HUES48 (cell line): ENCODE measurements around the gene RUNX2.
"Not testable (repeated sequence)": the region's sequence is repeated elsewhere in the genome, so short reads cannot be mapped to it uniquely, and the experiment has no call there.

Experiments
- H3K27ac ChIP-seq: one replicate; pipeline ENCODE4 v1.7.0; 2013; ENCODE audit warnings: low read depth, low read length, inconsistent platforms
- H3K27me3 ChIP-seq: 2 replicates; pipeline ENCODE4 v1.6.1; 2013; ENCODE audit warnings: mild to moderate bottlenecking, low read length; ENCODE audit not compliant: control insufficient read depth, insufficient read depth
- H3K36me3 ChIP-seq: 2 replicates; pipeline ENCODE4 v1.6.1; 2013; ENCODE audit warnings: low read length; ENCODE audit not compliant: control insufficient read depth, insufficient read depth
- H3K4me1 ChIP-seq: 2 replicates; pipeline ENCODE4 v1.6.1; 2013; ENCODE audit warnings: mild to moderate bottlenecking, low read length; ENCODE audit not compliant: control insufficient read depth, insufficient read depth
- H3K4me3 ChIP-seq: 2 replicates; pipeline ENCODE4 v1.5.1; 2013; ENCODE audit warnings: mild to moderate bottlenecking, low read depth, low read length
- H3K9ac ChIP-seq: 2 replicates; pipeline ENCODE4 v1.6.1; 2013; ENCODE audit warnings: mild to moderate bottlenecking, low read depth, low read length, moderate library complexity
- H3K9me3 ChIP-seq: 2 replicates; pipeline ENCODE4 v1.6.1; 2013; ENCODE audit warnings: low read length; ENCODE audit not compliant: control insufficient read depth, insufficient read depth

RUNX2 gene

DNA sequence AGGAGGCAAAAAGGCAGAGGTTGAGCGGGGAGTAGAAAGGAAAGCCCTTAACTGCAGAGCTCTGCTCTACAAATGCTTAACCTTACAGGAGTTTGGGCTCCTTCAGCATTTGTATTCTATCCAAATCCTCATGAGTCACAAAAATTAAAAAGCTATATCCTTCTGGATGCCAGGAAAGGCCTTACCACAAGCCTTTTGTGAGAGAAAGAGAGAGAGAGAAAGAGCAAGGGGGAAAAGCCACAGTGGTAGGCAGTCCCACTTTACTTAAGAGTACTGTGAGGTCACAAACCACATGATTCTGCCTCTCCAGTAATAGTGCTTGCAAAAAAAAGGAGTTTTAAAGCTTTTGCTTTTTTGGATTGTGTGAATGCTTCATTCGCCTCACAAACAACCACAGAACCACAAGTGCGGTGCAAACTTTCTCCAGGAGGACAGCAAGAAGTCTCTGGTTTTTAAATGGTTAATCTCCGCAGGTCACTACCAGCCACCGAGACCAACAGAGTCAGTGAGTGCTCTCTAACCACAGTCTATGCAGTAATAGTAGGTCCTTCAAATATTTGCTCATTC lies at the start of gene RUNX2:
TSS of gene RUNX2 (plus strand) at position 375 of the 567 bp plus-strand sequence. CDS start 397 bp downstream, outside the sequence.
- no peak within 1 kb of the TSS for H3K4me3 ChIP-seq
- H3K27ac ChIP-seq = no peak within 1 kb of the TSS

DNA sequence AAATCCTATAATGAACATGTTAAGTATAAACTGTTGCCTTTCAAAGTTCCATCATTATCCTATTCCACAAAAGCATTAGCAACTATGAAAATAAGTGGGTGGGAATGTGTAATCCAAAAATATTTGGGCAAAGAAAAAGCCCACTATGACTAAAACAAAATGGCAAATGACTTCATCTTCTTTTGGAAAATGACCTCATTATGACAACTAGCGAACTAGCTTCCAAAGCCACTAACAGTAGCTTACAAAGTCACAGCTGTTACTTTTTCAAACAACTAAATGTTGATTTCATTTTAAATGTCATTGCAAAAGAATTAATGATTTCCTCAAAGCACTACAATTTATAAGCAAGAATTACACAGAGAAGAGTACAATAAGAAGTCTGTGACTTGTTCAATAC lies 49.8 kb upstream of the RUNX2 start:
- Histone ChIP-seq H3K4me3 (no peak overlapping the region), H3K4me1 (peaks cover 5% of the 10 kb centered on the region; the same call in 1 of the 2 replicates), H3K27ac (no peak overlapping the region), H3K9me3 (peaks cover 29% of the 10 kb centered on the region), H3K27me3 (no peaks in the 10 kb centered on the region), H3K9ac (no peak overlapping the region), H3K36me3 (no peaks in the 10 kb centered on the region)

More for the DNA sequence above, at the start of gene RUNX2:
- Histone ChIP-seq H3K27me3 (no peaks in the 10 kb centered on the region), H3K4me1 (peaks cover 31% of the 10 kb centered on the region), H3K9ac (no peak within 1 kb of the TSS), H3K9me3 (no peaks in the 10 kb centered on the region), H3K36me3 (no peaks in the 10 kb centered on the region)

DNA sequence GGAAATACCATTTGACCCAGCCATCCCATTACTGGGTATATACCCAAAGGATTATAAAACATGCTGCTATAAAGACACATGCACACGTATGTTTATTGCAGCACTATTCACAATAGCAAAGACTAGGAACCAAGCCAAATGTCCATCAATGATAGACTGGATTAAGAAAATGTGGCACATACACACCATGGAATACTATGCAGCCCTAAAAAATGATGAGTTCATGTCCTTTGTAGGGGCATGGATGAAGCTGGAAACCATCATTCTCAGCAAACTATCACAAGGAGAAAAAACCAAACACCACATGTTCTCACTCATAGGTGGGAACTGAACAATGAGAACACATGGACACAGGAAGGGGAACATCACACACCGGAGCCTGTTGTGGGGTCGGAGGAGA lies 41.4 kb upstream of the RUNX2 start:
- H3K36me3 ChIP-seq, H3K9ac ChIP-seq, H3K4me3 ChIP-seq, H3K4me1 ChIP-seq, H3K27me3 ChIP-seq, H3K9me3 ChIP-seq, H3K27ac ChIP-seq: not testable (repeated sequence)

DNA sequence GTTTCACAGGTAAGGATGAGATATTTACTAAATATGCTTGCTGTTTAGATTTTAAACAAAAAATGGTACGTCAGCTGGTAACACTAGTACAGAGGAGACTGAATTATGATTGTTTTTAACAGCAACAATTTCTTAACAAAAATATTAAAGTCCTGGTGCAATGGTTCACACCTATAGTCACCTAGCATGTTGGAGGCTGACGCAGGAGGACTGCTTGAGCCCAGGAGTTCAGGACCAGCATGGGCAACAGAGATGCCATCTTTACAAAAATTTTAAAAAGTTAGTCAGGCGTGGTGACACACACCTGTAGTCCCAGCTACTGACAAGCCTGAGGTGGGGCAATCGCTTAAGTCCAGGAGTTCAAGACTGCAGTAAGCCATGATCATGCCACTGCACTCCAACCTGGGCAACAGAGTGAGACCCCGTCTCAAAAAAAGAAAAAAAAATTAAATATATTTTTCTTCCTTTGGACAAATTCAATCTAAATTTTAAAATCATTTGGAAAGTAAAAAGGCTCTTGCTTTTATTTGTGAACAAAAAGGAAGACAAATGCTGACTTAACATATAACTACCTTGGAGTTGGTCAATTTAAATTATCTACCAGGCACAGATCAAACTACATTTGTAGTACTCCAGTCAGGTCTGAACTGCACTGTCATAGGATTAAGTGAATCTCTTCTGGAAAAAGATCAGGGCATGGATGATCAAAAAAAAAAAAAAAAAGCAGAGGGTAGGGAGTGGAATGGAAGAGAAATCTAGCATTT lies 38.2 kb upstream of the RUNX2 start:
- H3K9me3 ChIP-seq = no peaks in the 10 kb centered on the region
- H3K4me3 ChIP-seq = no peak overlapping the region
- peaks cover 9% of the 10 kb centered on the region; the same call in 1 of the 2 replicates for H3K4me1 ChIP-seq
- no peak overlapping the region for H3K27ac ChIP-seq
- no peaks in the 10 kb centered on the region for H3K36me3 ChIP-seq
- no peaks in the 10 kb centered on the region for H3K27me3 ChIP-seq
- no peak overlapping the region for H3K9ac ChIP-seq

DNA sequence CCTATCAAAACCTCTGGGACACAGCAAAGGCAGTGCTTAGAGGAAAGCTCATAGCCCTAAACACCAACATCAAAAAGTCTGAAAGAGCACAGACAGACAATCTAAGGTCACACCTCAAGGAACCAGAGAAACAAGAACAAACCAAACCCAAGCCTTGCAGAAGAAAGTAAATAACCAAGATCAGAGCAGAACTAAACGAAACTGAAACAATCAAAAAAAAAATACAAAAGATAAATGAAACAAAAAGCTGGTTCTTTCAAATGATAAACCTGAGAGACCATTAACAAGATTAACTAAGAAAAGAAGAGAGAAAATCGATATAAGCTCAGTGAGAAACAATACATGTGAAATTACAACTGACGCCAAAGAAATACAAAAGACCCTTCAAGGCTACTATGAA lies 34.8 kb upstream of the RUNX2 start:
- H3K9me3 ChIP-seq = no peaks in the 10 kb centered on the region
- H3K4me1 ChIP-seq = peaks cover 9% of the 10 kb centered on the region; the same call in 1 of the 2 replicates
- H3K27me3 ChIP-seq = no peaks in the 10 kb centered on the region
- H3K9ac ChIP-seq = no peak overlapping the region
- no peak overlapping the region for H3K4me3 ChIP-seq
- no peaks in the 10 kb centered on the region for H3K36me3 ChIP-seq
- H3K27ac ChIP-seq = no peak overlapping the region

DNA sequence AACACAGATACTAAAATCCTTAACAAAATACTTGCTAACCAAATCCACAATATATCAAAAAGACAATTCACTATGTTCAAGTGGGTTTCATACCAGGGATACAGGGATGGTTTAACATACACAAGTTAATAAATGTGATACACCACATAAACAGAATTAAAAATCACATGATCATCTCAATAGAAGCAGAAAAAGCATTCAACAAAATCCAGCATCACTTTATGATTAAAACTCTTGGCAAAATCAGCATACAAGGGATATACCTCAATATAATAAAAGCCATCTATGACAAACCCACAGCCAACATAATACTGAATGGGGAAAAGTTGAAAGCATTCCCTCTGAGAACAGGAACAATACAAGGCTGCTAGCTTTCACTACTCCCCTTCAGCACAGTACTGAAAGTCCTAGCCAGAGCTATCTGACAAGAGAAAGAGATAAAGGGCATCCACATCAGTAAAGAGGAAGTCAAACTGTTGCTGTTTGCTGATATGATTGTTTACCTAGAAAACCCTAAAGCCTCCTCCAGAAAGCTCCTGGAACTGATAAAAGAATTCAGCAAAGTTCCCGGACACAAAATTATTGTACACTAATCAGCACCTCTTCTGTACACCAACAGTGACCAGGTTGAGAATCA lies 33.9 kb upstream of the RUNX2 start:
- H3K9me3 ChIP-seq, H3K4me3 ChIP-seq, H3K9ac ChIP-seq, H3K36me3 ChIP-seq, H3K27ac ChIP-seq, H3K4me1 ChIP-seq, H3K27me3 ChIP-seq: not testable (repeated sequence)

DNA sequence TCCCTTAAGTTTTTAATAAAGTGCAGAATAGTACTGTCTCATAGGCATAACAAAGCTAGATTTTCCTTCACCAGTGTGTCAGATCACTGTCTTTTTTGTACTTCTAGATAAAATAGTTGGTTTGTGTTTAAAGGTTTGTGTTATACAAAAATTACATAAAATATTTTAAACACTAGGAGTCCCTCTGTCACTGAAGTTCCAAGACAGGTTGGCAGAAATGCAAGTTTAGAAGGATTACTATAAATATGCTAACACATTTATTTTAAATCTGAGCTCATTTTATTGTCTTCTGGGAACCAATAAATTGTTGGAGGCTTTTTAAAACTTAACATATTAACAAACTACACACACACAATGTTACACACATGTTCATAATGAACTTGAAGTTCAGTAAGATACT lies 30.8 kb upstream of the RUNX2 start:
- Histone ChIP-seq H3K4me3 (no peak overlapping the region), H3K9ac (no peak overlapping the region), H3K9me3 (no peaks in the 10 kb centered on the region), H3K27me3 (no peaks in the 10 kb centered on the region), H3K4me1 (peaks cover 9% of the 10 kb centered on the region; the same call in 1 of the 2 replicates), H3K36me3 (no peaks in the 10 kb centered on the region), H3K27ac (no peak overlapping the region)

DNA sequence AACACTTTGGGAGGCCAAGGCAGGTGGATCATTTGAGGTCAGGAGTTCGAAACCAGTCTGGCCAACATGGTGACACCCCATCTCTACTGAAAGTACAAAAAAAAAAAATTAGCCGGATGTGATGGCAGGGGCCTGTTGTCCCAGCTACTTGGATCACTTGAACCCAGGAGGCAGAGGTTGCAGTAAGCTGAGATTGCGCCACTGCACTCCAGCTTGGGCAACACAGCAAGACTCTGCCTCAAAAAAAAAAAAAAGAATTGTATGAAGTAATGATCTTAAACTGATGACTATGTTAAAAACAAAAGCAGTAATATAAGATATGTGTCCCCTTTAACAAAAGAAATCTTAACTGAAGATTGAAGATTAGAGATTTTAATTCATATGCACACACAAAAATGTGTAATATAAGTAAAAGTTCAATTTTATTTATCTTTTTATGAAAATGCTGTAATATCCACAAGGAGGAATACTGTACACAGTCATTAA lies 29.0 kb upstream of the RUNX2 start:
- Histone ChIP-seq H3K36me3 (no peaks in the 10 kb centered on the region), H3K9ac (no peak overlapping the region), H3K4me3 (no peak overlapping the region)

DNA sequence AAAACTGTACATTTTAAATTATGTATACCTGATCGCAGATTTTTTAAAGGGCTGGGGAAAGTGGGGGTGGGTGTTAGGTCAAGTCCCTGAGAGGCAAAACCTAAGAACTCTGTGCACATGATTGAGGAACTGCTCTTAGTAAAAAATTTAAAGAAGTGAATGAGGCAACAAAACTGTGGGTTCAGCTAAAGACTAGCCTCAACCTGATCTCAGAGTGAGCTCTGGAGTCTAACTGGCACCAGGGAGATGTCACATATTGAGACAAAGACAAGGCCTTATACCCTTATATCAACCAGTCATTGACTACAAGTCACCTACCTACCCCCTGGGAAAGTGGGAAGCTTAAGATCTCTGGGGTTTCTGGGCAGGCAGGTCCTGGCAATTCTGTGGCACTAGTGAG lies 27.4 kb upstream of the RUNX2 start:
- H3K4me1 ChIP-seq = no peaks in the 10 kb centered on the region
- H3K9ac ChIP-seq = no peak overlapping the region
- no peak overlapping the region for H3K4me3 ChIP-seq
- 0 out of 2 replicates have a peak, but pooled peaks cover 2% of the 10 kb centered on the region for H3K9me3 ChIP-seq
- H3K27me3 ChIP-seq = no peaks in the 10 kb centered on the region
- no peak overlapping the region for H3K27ac ChIP-seq
- no peaks in the 10 kb centered on the region for H3K36me3 ChIP-seq

More for the DNA sequence above, 29.0 kb upstream of the RUNX2 start:
- no peaks in the 10 kb centered on the region for H3K4me1 ChIP-seq
- no peaks in the 10 kb centered on the region for H3K9me3 ChIP-seq
- H3K27ac ChIP-seq = no peak overlapping the region
- H3K27me3 ChIP-seq = no peaks in the 10 kb centered on the region

DNA sequence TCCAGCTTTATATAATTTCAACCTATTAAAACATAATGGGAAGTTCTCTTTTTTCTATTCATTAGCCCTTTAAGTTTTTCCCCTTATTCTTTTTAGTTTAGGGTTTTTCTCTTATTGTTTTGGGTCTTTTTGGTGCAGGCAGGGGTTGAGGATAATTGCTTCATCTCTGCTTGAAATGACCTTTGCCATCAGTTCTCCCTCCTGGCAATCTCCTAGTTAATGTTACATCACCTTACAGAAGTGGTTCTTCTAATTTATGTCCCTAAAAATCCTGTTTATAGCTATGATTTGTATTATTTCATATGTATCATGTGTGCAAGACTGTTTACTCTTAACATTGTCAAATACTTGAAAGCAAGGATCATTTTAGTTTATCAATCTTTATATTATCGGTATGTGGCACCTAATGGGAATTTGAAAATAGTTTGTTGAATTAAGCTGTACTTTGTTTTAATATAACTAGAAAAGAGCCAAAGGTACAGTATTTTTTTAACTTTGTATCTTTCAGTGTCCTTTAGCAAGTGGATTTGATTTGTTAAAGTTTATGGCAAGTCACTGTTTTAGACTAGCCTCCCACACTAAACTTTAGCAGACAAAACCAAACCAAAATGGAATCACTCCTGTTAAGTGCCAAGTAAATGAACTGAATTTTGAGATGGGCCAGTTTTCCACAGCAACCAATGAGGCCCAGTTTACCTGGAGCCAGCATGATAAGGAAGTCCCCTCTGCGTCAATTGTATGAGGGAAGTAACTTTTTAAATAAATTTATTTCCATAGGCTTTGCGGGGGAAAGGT lies 26.6 kb upstream of the RUNX2 start:
- Histone ChIP-seq H3K9ac (no peak overlapping the region), H3K4me3 (no peak overlapping the region), H3K9me3 (peaks cover 10% of the 10 kb centered on the region), H3K27ac (no peak overlapping the region), H3K27me3 (no peaks in the 10 kb centered on the region), H3K4me1 (no peaks in the 10 kb centered on the region), H3K36me3 (no peaks in the 10 kb centered on the region)
